Measurements from ENCODE around the gene TXNDC5.

DNA sequence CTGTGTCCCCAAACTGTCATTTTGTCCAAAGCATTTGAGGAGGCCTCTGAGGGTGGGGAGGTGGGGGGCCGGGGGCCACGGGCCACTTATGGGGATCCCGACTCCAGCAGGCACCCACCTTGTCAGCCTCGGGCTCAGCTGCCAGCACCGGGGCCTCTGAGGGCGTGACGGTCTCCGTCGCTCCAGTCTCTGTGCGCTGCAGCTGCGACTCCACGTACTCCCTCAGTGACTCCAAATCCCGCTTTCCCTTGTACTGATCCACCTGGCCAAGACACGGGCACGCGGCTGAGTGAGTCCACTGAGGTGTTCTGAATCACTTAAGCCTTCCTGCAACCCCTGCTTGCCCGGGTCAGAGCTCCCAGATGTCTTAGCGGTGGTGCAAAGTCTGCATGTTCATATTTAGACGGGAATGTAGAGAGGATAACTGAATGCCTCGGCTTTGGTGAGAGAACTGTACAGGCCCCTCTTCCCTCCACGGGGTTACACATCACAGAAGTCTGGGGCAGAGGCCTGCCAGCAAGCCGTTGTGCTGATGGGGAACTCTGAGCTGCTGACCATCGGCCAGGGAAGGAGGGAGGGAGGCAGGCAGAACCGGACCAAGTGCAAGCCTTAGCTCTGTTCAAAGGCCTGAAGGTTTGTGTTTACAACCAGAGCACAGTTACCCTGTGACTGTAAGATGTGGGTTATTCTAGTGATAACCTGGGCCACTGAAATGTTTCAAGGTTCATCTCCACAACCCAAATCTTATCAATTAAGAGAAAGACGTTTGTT is 21.8 kb downstream of the TXNDC5 start:
- TF ChIP-seq BHLHE40 (IDR thresholded peaks at IDR 0.05; ENCODE audit: borderline replicate concordance) (no peak), ZNF384 (IDR thresholded peaks at IDR 0.05) (no peak), FOXK2 (IDR thresholded peaks at IDR 0.05) (no peak), NFRKB (IDR thresholded peaks at IDR 0.05) (no peak), SUZ12 (IDR thresholded peaks at IDR 0.05) (no peak), SP1 (IDR thresholded peaks at IDR 0.05) (no peak), ARNT (IDR thresholded peaks at IDR 0.05) (no peak), FOXM1 (IDR thresholded peaks at IDR 0.05; ENCODE audit: borderline replicate concordance) (no peak), FOXA1 (IDR thresholded peaks at IDR 0.05) (no peak), HDGF (IDR thresholded peaks at IDR 0.05; ENCODE audit: borderline replicate concordance) (no peak)
